Measurements from ENCODE around the gene TMEM42. TPM values are rescaled to one million over a fixed set of nuclear protein-coding genes. Genes with fewer than 3 reads are reported as not detected.

Gene TMEM42
- total RNA-seq, 4 donors from 2014 or later, result 6.5 to 15.2 (median 10.8) TPM

DNA sequence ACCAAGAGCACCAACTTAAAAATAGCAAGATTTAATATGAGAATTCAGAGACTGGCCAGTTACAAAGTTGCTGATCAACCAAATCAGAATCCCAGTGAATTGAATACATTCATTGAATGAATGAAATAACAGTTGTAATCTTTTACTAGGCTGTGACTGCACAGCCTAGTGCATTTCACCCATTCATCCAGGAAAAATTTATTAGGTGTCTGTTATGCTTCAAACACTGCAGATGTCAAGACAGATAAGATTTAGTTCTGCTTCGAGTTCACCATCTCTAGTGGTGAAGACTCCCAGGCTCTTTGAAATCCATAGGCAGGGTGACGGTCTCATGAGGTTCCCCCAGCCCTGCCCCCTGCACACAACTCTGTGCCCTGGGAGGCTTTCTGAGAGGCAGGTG is 41.6 kb downstream of the TMEM42 start:
- DNase-seq (ENCODE audit: extremely low spot score), result no peak
- H3K4me1 ChIP-seq, result no peaks in the 10 kb centered on the region
- WGBS, result 13% methylated on average over 1 of the region's 2 CpGs
- H3K4me3 ChIP-seq, result no peak overlapping the region
- no peak overlapping the region for H3K27ac ChIP-seq (replicated peaks in 1 of 4)
- intact Hi-C loops (cut with DNase I), result no loop called here
- no peaks in the 10 kb centered on the region for H3K36me3 ChIP-seq
- H3K27me3 ChIP-seq, result peaks cover 0 to 31% (median 2%) of the 10 kb centered on the region in 4 donors
- TF ChIP-seq, protein P1, sequence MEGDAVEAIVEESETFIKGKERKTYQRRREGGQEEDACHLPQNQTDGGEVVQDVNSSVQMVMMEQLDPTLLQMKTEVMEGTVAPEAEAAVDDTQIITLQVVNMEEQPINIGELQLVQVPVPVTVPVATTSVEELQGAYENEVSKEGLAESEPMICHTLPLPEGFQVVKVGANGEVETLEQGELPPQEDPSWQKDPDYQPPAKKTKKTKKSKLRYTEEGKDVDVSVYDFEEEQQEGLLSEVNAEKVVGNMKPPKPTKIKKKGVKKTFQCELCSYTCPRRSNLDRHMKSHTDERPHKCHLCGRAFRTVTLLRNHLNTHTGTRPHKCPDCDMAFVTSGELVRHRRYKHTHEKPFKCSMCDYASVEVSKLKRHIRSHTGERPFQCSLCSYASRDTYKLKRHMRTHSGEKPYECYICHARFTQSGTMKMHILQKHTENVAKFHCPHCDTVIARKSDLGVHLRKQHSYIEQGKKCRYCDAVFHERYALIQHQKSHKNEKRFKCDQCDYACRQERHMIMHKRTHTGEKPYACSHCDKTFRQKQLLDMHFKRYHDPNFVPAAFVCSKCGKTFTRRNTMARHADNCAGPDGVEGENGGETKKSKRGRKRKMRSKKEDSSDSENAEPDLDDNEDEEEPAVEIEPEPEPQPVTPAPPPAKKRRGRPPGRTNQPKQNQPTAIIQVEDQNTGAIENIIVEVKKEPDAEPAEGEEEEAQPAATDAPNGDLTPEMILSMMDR (IDR thresholded peaks at IDR 0.05), result no peak
- TF ChIP-seq POLR2AphosphoS5 (IDR thresholded peaks at IDR 0.05), result no peak
- TF ChIP-seq POLR2A (IDR thresholded peaks at IDR 0.05; ENCODE audit: low read depth), result no peak
- no peak for TF ChIP-seq EP300 (IDR thresholded peaks at IDR 0.05)
- H3K9me3 ChIP-seq, result no peaks in the 10 kb centered on the region

- no peaks in the 10 kb centered on the region for H3K4me1 ChIP-seq
- no peaks in the 10 kb centered on the region for H3K36me3 ChIP-seq
- TF ChIP-seq POLR2A (IDR thresholded peaks at IDR 0.05; ENCODE audit: low read depth) (no peak), EP300 (IDR thresholded peaks at IDR 0.05) (no peak), POLR2AphosphoS5 (IDR thresholded peaks at IDR 0.05) (no peak)
- TF ChIP-seq, protein P1 (IDR thresholded peaks at IDR 0.05), result no peak
- peaks cover 0 to 26% (median 2%) of the 10 kb centered on the region in 4 donors for H3K27me3 ChIP-seq
- no peak overlapping the region for H3K27ac ChIP-seq (replicated peaks in 1 of 4)
- H3K9me3 ChIP-seq, result no peaks in the 10 kb centered on the region
- no peak overlapping the region for H3K4me3 ChIP-seq
- 86% methylated on average over 14 of the region's 15 CpGs for WGBS
- DNase-seq (ENCODE audit: extremely low spot score), result no peak
- intact Hi-C loops (cut with DNase I), result no loop called here
These were observed 42.0 kb downstream of the TMEM42 start for GRCh38 chr3:44903751-44904150.

GRCh38 chr3:44905446-44906157 is 43.9 kb downstream of the TMEM42 start:
- Histone ChIP-seq H3K9me3 (no peaks in the 10 kb centered on the region), H3K4me3 (no peak overlapping the region), H3K27me3 (peaks cover 0 to 28% (median 0%) of the 10 kb centered on the region in 4 donors), H3K4me1 (no peaks in the 10 kb centered on the region), H3K27ac (replicated peaks in 1 of 4) (no peak overlapping the region), H3K36me3 (no peaks in the 10 kb centered on the region)
- no peak for DNase-seq (ENCODE audit: extremely low spot score)
- WGBS, result 60% methylated on average over 3 of the region's 3 CpGs
- intact Hi-C loops (cut with DNase I), result no loop called here
- TF ChIP-seq, protein P1 (IDR thresholded peaks at IDR 0.05), result no peak
- TF ChIP-seq EP300 (IDR thresholded peaks at IDR 0.05) (no peak), POLR2AphosphoS5 (IDR thresholded peaks at IDR 0.05) (no peak), POLR2A (IDR thresholded peaks at IDR 0.05; ENCODE audit: low read depth) (no peak)

- TF ChIP-seq POLR2AphosphoS5 (IDR thresholded peaks at IDR 0.05), result no peak
- TF ChIP-seq, protein P1 (IDR thresholded peaks at IDR 0.05), result no peak
- TF ChIP-seq POLR2A (IDR thresholded peaks at IDR 0.05; ENCODE audit: low read depth), result no peak
- TF ChIP-seq EP300 (IDR thresholded peaks at IDR 0.05), result no peak
- Histone ChIP-seq H3K27ac (replicated peaks in 1 of 4) (no peak overlapping the region), H3K4me3 (no peak overlapping the region), H3K4me1 (no peaks in the 10 kb centered on the region), H3K9me3 (no peaks in the 10 kb centered on the region), H3K36me3 (no peaks in the 10 kb centered on the region), H3K27me3 (peaks cover 0 to 28% (median 0%) of the 10 kb centered on the region in 4 donors)
- intact Hi-C loops (cut with DNase I), result no loop called here
- 67% methylated on average over 4 of the region's 4 CpGs for WGBS
- no peak for DNase-seq (ENCODE audit: extremely low spot score)
These were observed 45.3 kb downstream of the TMEM42 start for GRCh38 chr3:44906997-44907396.

All from esophagus muscularis mucosa (tissue), 4 donors.